Gastrocnemius medialis (tissue), 4 donors: ENCODE results near the gene CHMP5. TPM values are rescaled to one million over a fixed set of nuclear protein-coding genes. Genes with fewer than 3 reads are reported as not detected.
"Not testable (repeated sequence)": the region's sequence is repeated elsewhere in the genome, so short reads cannot be mapped to it uniquely, and the experiment has no call there.

ENCODE experiments used
- ATAC-seq, 2 donors: fragments of 150-250 bp; one replicate each; pipeline ENCODE4 v1.9.1; 2016
- DNase-seq, 2 donors: peaks; one replicate each; pipeline ENCODE4 v3.0.0-alpha.2; 2019
- H3K27ac ChIP-seq, 4 donors: fragments of 200-600 bp; sonication (generic); 1 replicate in 1 of 4; 2 replicates in 3 of 4; pipeline ENCODE4 v1.5.1; 2016 to 2018; ENCODE audit warnings: mild to moderate bottlenecking in 2 of 4, moderate library complexity in 1 of 4
- H3K27me3 ChIP-seq, 3 donors: fragments of 200-600 bp; sonication (generic) in 2 of 3; 1 replicate in 1 of 3; 2 replicates in 2 of 3; pipeline versions ENCODE4 v1.5.1 to v1.6.0; 2016 to 2019; ENCODE audit warnings: mild to moderate bottlenecking in 1 of 3, moderate library complexity in 1 of 3
- H3K36me3 ChIP-seq, 2 donors: fragments of 200-600 bp; sonication (generic) in 1 of 2; one replicate each; pipeline ENCODE4 v1.5.1; 2017 to 2018
- H3K4me1 ChIP-seq, 2 donors: fragments of 200-600 bp; sonication (generic) in 1 of 2; one replicate each; pipeline ENCODE4 v1.5.1; 2016 to 2017; ENCODE audit warnings: mild to moderate bottlenecking in 2 of 2
- H3K4me3 ChIP-seq, 4 donors: fragments of 200-600 bp; sonication (generic) in 3 of 4; 1 replicate in 1 of 4; 2 replicates in 3 of 4; pipeline ENCODE4 v1.5.1; 2016 to 2019; ENCODE audit warnings: mild to moderate bottlenecking in 2 of 4
- H3K9me3 ChIP-seq, 3 donors: fragments of 200-600 bp; sonication (generic) in 2 of 3; 1 replicate in 1 of 3; 2 replicates in 2 of 3; pipeline ENCODE4 v1.5.1; 2016 to 2019
- POLR2A ChIP-seq, 2 donors: fragments of 450-650 bp; IDR thresholded peaks; one replicate each; pipeline ENCODE4 v1.6.1; 2017; ENCODE audit warnings: antibody characterized with exemption in 2 of 2, mild to moderate bottlenecking in 2 of 2, moderate library complexity in 2 of 2
- in situ Hi-C, 4 donors: fragments of 200-750 bp; cut with MboI; loops; one replicate each; pipeline versions ENCODE4 v1.15.0 to v1.8.0; 2017; ENCODE audit warnings: low sequenced_read_pairs in 4 of 4
- intact Hi-C: fragments of 100-400 bp; cut with DNase I; formaldehyde crosslinking; loops from one replicate; pipeline ENCODE4 v1.15.1; 2023; ENCODE audit warnings: low total_unique reads
- total RNA-seq, 4 donors: library from RNA; depleted of rRNA; stranded (reverse); fragments of >200 nt; gene quantifications; one replicate each; pipeline versions ENCODE4 v1.1.0 to v1.2.3, GENCODE V29; 2016
- TF ChIP-seq, protein P1 (sequence below), 5 experiments: fragments of 450-650 bp in 3 of 5; fragments of 200-600 bp in 2 of 5; sonication (generic) in 2 of 5; IDR thresholded peaks in 4 of 5; conservative IDR thresholded peaks in 1 of 5; 1 replicate in 4 of 5; 2 replicates in 1 of 5; pipeline ENCODE4 v1.5.1; 2016 to 2019; ENCODE audit warnings: antibody characterized with exemption in 5 of 5, mild to moderate bottlenecking in 3 of 5, moderate library complexity in 3 of 5

Gene CHMP5
- total RNA-seq, 4 donors from 2014 or later, result 42.8 to 50.7 (median 47.8) TPM

GRCh38 chr9:33310748-33311147 is 45.9 kb downstream of the CHMP5 start:
- TF ChIP-seq POLR2A (IDR thresholded peaks at IDR 0.05), result no peak
- TF ChIP-seq, protein P1, sequence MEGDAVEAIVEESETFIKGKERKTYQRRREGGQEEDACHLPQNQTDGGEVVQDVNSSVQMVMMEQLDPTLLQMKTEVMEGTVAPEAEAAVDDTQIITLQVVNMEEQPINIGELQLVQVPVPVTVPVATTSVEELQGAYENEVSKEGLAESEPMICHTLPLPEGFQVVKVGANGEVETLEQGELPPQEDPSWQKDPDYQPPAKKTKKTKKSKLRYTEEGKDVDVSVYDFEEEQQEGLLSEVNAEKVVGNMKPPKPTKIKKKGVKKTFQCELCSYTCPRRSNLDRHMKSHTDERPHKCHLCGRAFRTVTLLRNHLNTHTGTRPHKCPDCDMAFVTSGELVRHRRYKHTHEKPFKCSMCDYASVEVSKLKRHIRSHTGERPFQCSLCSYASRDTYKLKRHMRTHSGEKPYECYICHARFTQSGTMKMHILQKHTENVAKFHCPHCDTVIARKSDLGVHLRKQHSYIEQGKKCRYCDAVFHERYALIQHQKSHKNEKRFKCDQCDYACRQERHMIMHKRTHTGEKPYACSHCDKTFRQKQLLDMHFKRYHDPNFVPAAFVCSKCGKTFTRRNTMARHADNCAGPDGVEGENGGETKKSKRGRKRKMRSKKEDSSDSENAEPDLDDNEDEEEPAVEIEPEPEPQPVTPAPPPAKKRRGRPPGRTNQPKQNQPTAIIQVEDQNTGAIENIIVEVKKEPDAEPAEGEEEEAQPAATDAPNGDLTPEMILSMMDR (IDR thresholded peaks at IDR 0.05 in 4 of 5, conservative IDR thresholded peaks at IDR 0.05 in 1 of 5), result no peak
- Histone ChIP-seq H3K4me3 (no peak overlapping the region), H3K27ac (peak overlapping the region in 2 of 4 donors; percentile 8 to 37), H3K4me1 (peaks cover 0 to 8% of the 10 kb centered on the region in 2 donors), H3K9me3 (no peaks in the 10 kb centered on the region), H3K27me3 (no peaks in the 10 kb centered on the region), H3K36me3 (peaks cover 0 to 94% of the 10 kb centered on the region in 2 donors)
- no peak for ATAC-seq
- DNase-seq, result no peak
- intact Hi-C loops (no loop called here), in situ Hi-C loops (no loop called here)

- no peak overlapping the region for H3K4me3 ChIP-seq
- H3K9me3 ChIP-seq, result no peaks in the 10 kb centered on the region
- DNase-seq (no peak), ATAC-seq (no peak)
- peaks cover 0 to 94% of the 10 kb centered on the region in 2 donors for H3K36me3 ChIP-seq
- no peak overlapping the region for H3K27ac ChIP-seq
- intact Hi-C loops (no loop called here), in situ Hi-C loops (no loop called here)
- TF ChIP-seq, protein P1 (IDR thresholded peaks at IDR 0.05 in 4 of 5, conservative IDR thresholded peaks at IDR 0.05 in 1 of 5), result no peak
- TF ChIP-seq POLR2A (IDR thresholded peaks at IDR 0.05), result no peak
- H3K27me3 ChIP-seq, result no peaks in the 10 kb centered on the region
- peaks cover 0 to 7% of the 10 kb centered on the region in 2 donors for H3K4me1 ChIP-seq
These were observed 47.1 kb downstream of the CHMP5 start for GRCh38 chr9:33311953-33312352.

DNA sequence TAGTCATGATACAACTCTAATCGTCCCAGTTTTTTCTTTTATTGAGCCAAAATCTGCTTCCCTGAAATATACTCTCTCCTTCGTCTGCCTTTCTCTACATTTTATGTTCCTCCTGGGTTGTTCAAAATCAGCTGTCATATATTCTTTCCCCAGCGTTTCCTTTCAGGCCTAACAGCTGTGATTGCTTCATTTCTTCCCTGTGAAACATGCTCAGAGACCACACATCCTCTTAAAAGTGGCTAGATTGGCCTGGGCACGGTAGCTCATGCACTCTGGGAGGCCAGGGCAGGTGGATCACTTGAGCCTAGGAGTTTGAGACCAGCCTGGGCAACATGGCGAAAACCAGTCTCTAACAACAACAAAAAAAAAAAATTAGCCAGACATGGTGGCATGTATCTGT is 50.5 kb downstream of the CHMP5 start:
- intact Hi-C loops (no loop called here), in situ Hi-C loops (no loop called here)

GRCh38 chr9:33317136-33317535 is 52.3 kb downstream of the CHMP5 start:
- H3K9me3 ChIP-seq, in situ Hi-C loops, intact Hi-C loops, H3K27me3 ChIP-seq, ATAC-seq, H3K4me3 ChIP-seq, DNase-seq: not testable (repeated sequence)
- Histone ChIP-seq H3K36me3 (peaks cover 0 to 86% of the 10 kb centered on the region in 2 donors), H3K4me1 (peaks cover 26 to 28% of the 10 kb centered on the region in 2 donors), H3K27ac (peak overlapping the region in 2 of 4 donors; percentile 30 to 85)

More for the DNA sequence above, 50.5 kb downstream of the CHMP5 start:
- Histone ChIP-seq H3K9me3 (no peaks in the 10 kb centered on the region), H3K4me3 (no peak overlapping the region), H3K36me3 (peaks cover 0 to 90% of the 10 kb centered on the region in 2 donors), H3K27ac (peak overlapping the region in 1 of 4 donors; percentile 16), H3K27me3 (no peaks in the 10 kb centered on the region), H3K4me1 (peaks cover 17 to 23% of the 10 kb centered on the region in 2 donors)
- DNase-seq (no peak), ATAC-seq (no peak)
- TF ChIP-seq, protein P1 (IDR thresholded peaks at IDR 0.05 in 4 of 5, conservative IDR thresholded peaks at IDR 0.05 in 1 of 5), result no peak
- no peak for TF ChIP-seq POLR2A (IDR thresholded peaks at IDR 0.05)

DNA sequence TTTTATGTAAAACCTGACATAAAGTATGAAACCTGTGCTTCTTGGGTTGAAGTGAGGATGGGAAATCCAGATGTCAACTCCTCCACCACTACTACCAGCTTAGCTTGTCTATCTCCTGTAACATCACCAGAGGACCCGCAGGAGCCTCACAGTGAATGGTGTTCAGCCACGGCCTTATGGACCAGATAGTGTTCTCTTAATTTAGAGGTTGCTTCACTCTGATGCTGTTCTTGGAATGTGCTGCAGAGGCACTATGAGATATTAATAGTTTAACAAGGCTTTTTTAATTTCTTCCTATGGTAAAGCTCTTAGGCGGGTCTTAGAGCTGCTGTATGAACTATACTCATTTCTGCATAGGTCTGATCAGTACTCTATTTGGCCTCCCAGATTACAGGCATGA is 53.4 kb downstream of the CHMP5 start:
- H3K9me3 ChIP-seq, result no peaks in the 10 kb centered on the region
- no peaks in the 10 kb centered on the region for H3K27me3 ChIP-seq
- DNase-seq (no peak), ATAC-seq (peak in 1 of 2 donors; percentile 37)
- in situ Hi-C loops, result no loop called here
- H3K4me1 ChIP-seq, result peaks cover 26 to 28% of the 10 kb centered on the region in 2 donors
- peak overlapping the region in 3 of 4 donors; percentile 81 to 85 (median 81) for H3K27ac ChIP-seq
- intact Hi-C loops, result no loop called here
- TF ChIP-seq, protein P1 (IDR thresholded peaks at IDR 0.05 in 4 of 5, conservative IDR thresholded peaks at IDR 0.05 in 1 of 5), result no peak
- TF ChIP-seq POLR2A (IDR thresholded peaks at IDR 0.05), result no peak
- H3K36me3 ChIP-seq, result peaks cover 0 to 85% of the 10 kb centered on the region in 2 donors
- no peak overlapping the region for H3K4me3 ChIP-seq
